Sigmoid colon (tissue), 7 donors: ENCODE results near the gene JPH2. TPM values are rescaled to one million over a fixed set of nuclear protein-coding genes. Genes with fewer than 3 reads are reported as not detected.

Source experiments
- DNase-seq: peaks from one replicate; pipeline ENCODE4 v3.0.0-alpha.2; 2019
- H3K27ac ChIP-seq, 4 donors: fragments of 200-600 bp; sonication (generic); one replicate each; pipeline ENCODE4 v1.5.1; 2016 to 2019; ENCODE audit warnings: mild to moderate bottlenecking in 1 of 4
- H3K27me3 ChIP-seq, 3 donors: fragments of 200-600 bp; sonication (generic); one replicate each; pipeline ENCODE4 v1.5.1; 2019; ENCODE audit warnings: mild to moderate bottlenecking in 1 of 3
- H3K36me3 ChIP-seq, 4 donors: fragments of 200-600 bp; sonication (generic); one replicate each; pipeline ENCODE4 v1.5.1; 2016 to 2019
- H3K4me1 ChIP-seq, 4 donors: fragments of 200-600 bp; sonication (generic); one replicate each; pipeline ENCODE4 v1.5.1; 2017 to 2019
- H3K4me3 ChIP-seq, 4 donors: fragments of 200-600 bp; sonication (generic); one replicate each; pipeline ENCODE4 v1.5.1; 2017 to 2019; ENCODE audit warnings: mild to moderate bottlenecking in 2 of 4, moderate library complexity in 1 of 4
- H3K9me3 ChIP-seq, 4 donors: fragments of 200-600 bp in 3 of 4; sonication (generic) in 3 of 4; one replicate each; pipeline versions ENCODE4 v1.5.1 to v1.6.1; 2013 to 2019
- EP300 ChIP-seq, 4 donors: sonication (generic); formaldehyde crosslinking; IDR thresholded peaks; one replicate each; pipeline ENCODE4 v1.6.1; 2017; ENCODE audit warnings: antibody characterized with exemption in 4 of 4
- POLR2A ChIP-seq, 2 donors: fragments of 450-650 bp; IDR thresholded peaks; one replicate each; pipeline ENCODE4 v1.6.1; 2016; ENCODE audit warnings: antibody characterized with exemption in 2 of 2, mild to moderate bottlenecking in 2 of 2, moderate library complexity in 2 of 2
- POLR2AphosphoS5 ChIP-seq, 4 donors: sonication (generic); formaldehyde crosslinking; IDR thresholded peaks; one replicate each; pipeline ENCODE4 v1.6.1; 2017; ENCODE audit warnings: antibody characterized with exemption in 4 of 4
- WGBS, 2 donors: extraction: QIAGEN DNeasy Blood & Tissue Kit; methylation state at CpG; one replicate each; pipeline ENCODE4 v1.1.7; 2013; 5-methylcytosine and 5-hydroxymethylcytosine counted together
- intact Hi-C: fragments of 100-400 bp; cut with DNase I; formaldehyde crosslinking; loops from one replicate; pipeline ENCODE4 v1.15.1; 2023
- polyA plus RNA-seq, 3 donors: library from polyadenylated mRNA; stranded (reverse); fragments of 200-250 nt; gene quantifications; one replicate each; pipeline ENCODE4 v1.2.3, GENCODE V29; 2013
- total RNA-seq, 4 donors: library from RNA; depleted of rRNA; stranded (reverse); fragments of >200 nt; gene quantifications; one replicate each; pipeline ENCODE4 v1.1.0, GENCODE V29; 2016
- TF ChIP-seq, protein P1 (sequence below), 4 experiments: fragments of 450-650 bp in 3 of 4; fragments of 200-600 bp in 1 of 4; IDR thresholded peaks; one replicate each; pipeline ENCODE4 v1.5.1; 2016 to 2019; ENCODE audit warnings: antibody characterized with exemption in 4 of 4, mild to moderate bottlenecking in 3 of 4, moderate library complexity in 2 of 4
- donor health status: healthy with polysubstance abuse.
- donor health status: Bipolar disorder and iron deficiency.
- donor health status: healthy.

JPH2 gene
- total and polyA plus RNA-seq, 7 donors, result 0.23 to 166 (median 52.0) TPM

DNA sequence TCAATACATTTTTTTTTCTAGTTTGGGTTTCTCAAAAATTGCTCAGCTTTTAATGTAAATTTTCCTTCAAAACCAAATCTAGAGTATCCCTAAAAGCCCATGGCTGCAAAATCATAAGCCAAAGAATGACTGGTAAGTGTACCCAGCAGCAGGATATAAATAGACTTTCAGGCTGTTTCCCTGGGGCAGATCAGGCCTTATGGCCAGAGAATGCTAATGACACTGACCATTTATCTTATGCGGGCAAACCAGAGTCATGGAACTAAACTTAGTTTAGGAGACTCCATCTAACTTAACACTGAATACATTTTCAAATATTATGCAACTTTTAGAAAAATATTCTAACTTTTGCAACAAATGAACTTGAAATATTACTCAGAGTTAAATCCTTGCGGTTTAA is 16.2 kb upstream of the JPH2 start:
- H3K4me3 ChIP-seq, result no peak overlapping the region
- H3K4me1 ChIP-seq, result peaks cover 0 to 70% (median 43%) of the 10 kb centered on the region in 4 donors
- peak overlapping the region; percentile 78 to 98 (median 80) for H3K27ac ChIP-seq
- DNase-seq, result no peak
- no peaks in the 10 kb centered on the region for H3K9me3 ChIP-seq
- intact Hi-C loops, result no loop called here
- TF ChIP-seq POLR2A (IDR thresholded peaks at IDR 0.05) (no peak), EP300 (IDR thresholded peaks at IDR 0.05) (peak in 3 of 4 donors; percentile 23 to 51 (median 37)), POLR2AphosphoS5 (IDR thresholded peaks at IDR 0.05) (peak in 3 of 4 donors; percentile 62 to 67 (median 64))
- TF ChIP-seq, protein P1, sequence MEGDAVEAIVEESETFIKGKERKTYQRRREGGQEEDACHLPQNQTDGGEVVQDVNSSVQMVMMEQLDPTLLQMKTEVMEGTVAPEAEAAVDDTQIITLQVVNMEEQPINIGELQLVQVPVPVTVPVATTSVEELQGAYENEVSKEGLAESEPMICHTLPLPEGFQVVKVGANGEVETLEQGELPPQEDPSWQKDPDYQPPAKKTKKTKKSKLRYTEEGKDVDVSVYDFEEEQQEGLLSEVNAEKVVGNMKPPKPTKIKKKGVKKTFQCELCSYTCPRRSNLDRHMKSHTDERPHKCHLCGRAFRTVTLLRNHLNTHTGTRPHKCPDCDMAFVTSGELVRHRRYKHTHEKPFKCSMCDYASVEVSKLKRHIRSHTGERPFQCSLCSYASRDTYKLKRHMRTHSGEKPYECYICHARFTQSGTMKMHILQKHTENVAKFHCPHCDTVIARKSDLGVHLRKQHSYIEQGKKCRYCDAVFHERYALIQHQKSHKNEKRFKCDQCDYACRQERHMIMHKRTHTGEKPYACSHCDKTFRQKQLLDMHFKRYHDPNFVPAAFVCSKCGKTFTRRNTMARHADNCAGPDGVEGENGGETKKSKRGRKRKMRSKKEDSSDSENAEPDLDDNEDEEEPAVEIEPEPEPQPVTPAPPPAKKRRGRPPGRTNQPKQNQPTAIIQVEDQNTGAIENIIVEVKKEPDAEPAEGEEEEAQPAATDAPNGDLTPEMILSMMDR (IDR thresholded peaks at IDR 0.05), result no peak
- H3K27me3 ChIP-seq, result no peaks in the 10 kb centered on the region
- peaks cover 7 to 71% (median 29%) of the 10 kb centered on the region in 4 donors for H3K36me3 ChIP-seq
- WGBS, 2 donors, result 72 to 98% methylated on average over 2 of the region's 2 CpGs

DNA sequence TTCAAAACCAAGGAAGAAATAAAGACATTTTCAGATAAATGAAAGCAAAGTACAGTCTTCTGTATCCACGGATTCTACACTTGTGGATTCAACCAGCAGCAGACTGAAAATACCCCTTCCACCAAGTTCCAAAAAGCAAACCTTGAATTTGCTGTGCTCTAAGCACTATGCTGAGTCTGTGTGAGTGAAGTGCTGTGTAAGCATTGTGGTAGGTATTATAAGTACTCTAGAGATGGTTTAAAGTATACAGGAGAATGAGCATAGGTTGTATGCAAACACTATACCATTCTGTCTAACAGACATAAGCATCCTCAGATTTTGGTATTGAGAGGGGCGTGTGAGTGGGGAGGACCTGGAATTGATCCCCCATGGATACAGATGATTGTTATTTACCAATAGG is 14.0 kb upstream of the JPH2 start:
- WGBS, 2 donors, result 48 to 90% methylated on average over 2 of the region's 2 CpGs
- H3K27ac ChIP-seq, result peak overlapping the region; percentile 78 to 98 (median 80)

DNA sequence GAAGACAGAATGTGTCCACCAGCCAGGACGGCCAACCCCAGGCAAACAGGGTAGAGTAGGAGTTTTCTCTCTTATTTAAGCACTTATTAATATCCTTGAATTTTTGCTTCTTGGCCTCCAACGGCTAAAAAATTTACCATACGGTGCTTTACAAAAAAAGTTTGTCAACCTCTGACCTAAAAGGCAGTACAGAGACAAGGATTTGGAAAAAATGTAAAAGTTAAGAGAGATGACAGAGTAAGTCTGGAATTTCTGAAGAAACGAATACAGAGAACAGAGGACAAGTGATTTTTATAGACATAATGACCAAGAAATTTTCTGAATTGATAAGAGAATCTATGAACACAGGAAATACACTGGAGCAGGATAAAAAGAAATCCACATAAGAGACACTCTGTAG is 13.4 kb upstream of the JPH2 start:
- TF ChIP-seq, protein P1 (IDR thresholded peaks at IDR 0.05), result no peak
- TF ChIP-seq POLR2AphosphoS5 (IDR thresholded peaks at IDR 0.05) (no peak), EP300 (IDR thresholded peaks at IDR 0.05) (no peak), POLR2A (IDR thresholded peaks at IDR 0.05) (no peak)
- intact Hi-C loops, result no loop called here
- Histone ChIP-seq H3K9me3 (no peaks in the 10 kb centered on the region), H3K36me3 (peaks cover 22 to 84% (median 37%) of the 10 kb centered on the region in 4 donors), H3K27ac (peak overlapping the region in 3 of 4 donors; percentile 13 to 81 (median 80)), H3K27me3 (no peaks in the 10 kb centered on the region), H3K4me3 (no peak overlapping the region), H3K4me1 (peaks cover 0 to 58% (median 33%) of the 10 kb centered on the region in 4 donors)
- no peak for DNase-seq
- WGBS, 2 donors, result 84 to 89% methylated on average over 4 of the region's 4 CpGs

More for the DNA sequence above, 14.0 kb upstream of the JPH2 start:
- Histone ChIP-seq H3K27me3 (no peaks in the 10 kb centered on the region), H3K36me3 (peaks cover 22 to 85% (median 39%) of the 10 kb centered on the region in 4 donors), H3K4me1 (peaks cover 0 to 58% (median 33%) of the 10 kb centered on the region in 4 donors), H3K4me3 (no peak overlapping the region), H3K9me3 (no peaks in the 10 kb centered on the region)
- no peak for TF ChIP-seq POLR2AphosphoS5 (IDR thresholded peaks at IDR 0.05)
- TF ChIP-seq POLR2A (IDR thresholded peaks at IDR 0.05), result no peak
- intact Hi-C loops, result no loop called here
- no peak for DNase-seq

DNA sequence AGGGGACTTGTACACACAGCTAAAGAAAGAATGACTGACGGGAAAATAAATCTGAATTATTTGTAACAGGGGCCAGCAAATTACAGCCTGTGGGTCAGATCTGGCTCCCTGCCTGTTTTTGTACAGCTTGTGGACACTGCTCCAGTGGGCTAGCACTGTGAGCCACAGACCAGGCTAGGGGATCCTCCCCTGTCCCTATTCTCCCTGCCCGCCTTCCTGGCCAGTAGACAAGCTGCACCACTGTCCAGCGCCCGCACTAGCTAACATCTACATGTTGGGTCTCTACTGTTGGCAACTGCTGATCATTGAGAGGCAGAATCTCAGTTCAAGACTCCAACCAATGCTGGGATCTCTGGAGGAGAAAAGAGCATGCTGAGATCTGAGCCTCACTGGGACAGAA is 12.9 kb upstream of the JPH2 start:
- H3K36me3 ChIP-seq, result peaks cover 22 to 79% (median 37%) of the 10 kb centered on the region in 4 donors
- 94% methylated on average over 4 of the region's 4 CpGs for WGBS, 2 donors
- TF ChIP-seq POLR2AphosphoS5 (IDR thresholded peaks at IDR 0.05) (no peak), POLR2A (IDR thresholded peaks at IDR 0.05) (no peak), EP300 (IDR thresholded peaks at IDR 0.05) (no peak)
- TF ChIP-seq, protein P1 (IDR thresholded peaks at IDR 0.05), result no peak

DNA sequence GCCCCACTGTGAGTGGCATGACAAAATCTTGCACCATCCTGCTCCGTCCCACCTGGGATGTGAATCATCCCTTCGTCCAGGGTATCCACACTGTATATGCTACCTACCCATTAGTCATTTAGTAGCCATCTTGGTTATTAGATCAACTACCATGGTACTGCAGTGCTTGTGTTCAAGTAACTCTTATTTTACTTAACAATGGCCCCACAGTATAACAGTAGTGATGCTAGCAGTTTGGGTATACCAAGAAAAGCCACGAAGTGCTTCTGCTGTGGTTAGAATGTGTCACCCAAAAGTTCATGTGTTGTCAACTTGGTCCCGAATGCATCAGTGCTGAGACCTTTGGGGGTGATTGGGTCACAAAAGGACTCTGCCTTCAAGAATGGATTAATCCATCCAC is 11.9 kb upstream of the JPH2 start:
- WGBS, 2 donors, result 79 to 90% methylated on average over 4 of the region's 4 CpGs
- Histone ChIP-seq H3K4me3 (no peak overlapping the region), H3K9me3 (no peaks in the 10 kb centered on the region), H3K4me1 (peaks cover 0 to 43% (median 22%) of the 10 kb centered on the region in 4 donors), H3K27me3 (no peaks in the 10 kb centered on the region), H3K27ac (peak overlapping the region in 1 of 4 donors; percentile 16), H3K36me3 (peaks cover 22 to 74% (median 37%) of the 10 kb centered on the region in 4 donors)
- DNase-seq, result no peak
- TF ChIP-seq, protein P1 (IDR thresholded peaks at IDR 0.05), result no peak
- TF ChIP-seq POLR2AphosphoS5 (IDR thresholded peaks at IDR 0.05) (no peak), POLR2A (IDR thresholded peaks at IDR 0.05) (no peak), EP300 (IDR thresholded peaks at IDR 0.05) (no peak)
- intact Hi-C loops, result loop anchor here (10.0 kb wide), 2 partner anchors 184 to 434 kb away; no protein-coding TSS in a partner anchor

More for the DNA sequence above, 12.9 kb upstream of the JPH2 start:
- peaks cover 0 to 53% (median 32%) of the 10 kb centered on the region in 4 donors for H3K4me1 ChIP-seq
- DNase-seq, result no peak
- no peaks in the 10 kb centered on the region for H3K9me3 ChIP-seq
- H3K27ac ChIP-seq, result peak overlapping the region in 3 of 4 donors; percentile 13 to 81 (median 80)
- H3K27me3 ChIP-seq, result no peaks in the 10 kb centered on the region
- intact Hi-C loops, result loop anchor here (10.0 kb wide), 2 partner anchors 185 to 435 kb away; no protein-coding TSS in a partner anchor
- H3K4me3 ChIP-seq, result no peak overlapping the region
